Trophoblast cell (in vitro differentiated cells and primary cell): ENCODE results near the gene GTF2A1L.
A peak's percentile ranks its signal among the peaks of the same experiment; 100 is the strongest.

Experiments used
- DNase-seq, 2 donors: peaks; one replicate each; pipeline ENCODE4 v3.0.0-alpha.2; 2016
- H2AFZ ChIP-seq: 2 replicates; pipeline ENCODE4 v1.6.1; 2013; ENCODE audit warnings: low read length, moderate library complexity, mild to moderate bottlenecking; ENCODE audit not compliant: insufficient read depth, poor library complexity
- H2AK5ac ChIP-seq: 2 replicates; pipeline ENCODE4 v1.6.1; 2013; ENCODE audit warnings: mild to moderate bottlenecking, low read length
- H2BK120ac ChIP-seq: 2 replicates; pipeline ENCODE4 v1.6.1; 2013; ENCODE audit warnings: low read length, mild to moderate bottlenecking, moderate library complexity; ENCODE audit not compliant: insufficient read depth, poor library complexity
- H2BK12ac ChIP-seq: 2 replicates; pipeline ENCODE4 v1.6.1; 2013; ENCODE audit warnings: mild to moderate bottlenecking, low read length, moderate library complexity
- H2BK5ac ChIP-seq: 2 replicates; pipeline ENCODE4 v1.6.1; 2013; ENCODE audit warnings: low read length, low read depth, moderate library complexity, mild to moderate bottlenecking; ENCODE audit not compliant: poor library complexity
- H3K14ac ChIP-seq: 2 replicates; pipeline ENCODE4 v1.6.1; 2013; ENCODE audit warnings: mild to moderate bottlenecking, low read length
- H3K18ac ChIP-seq: 2 replicates; pipeline ENCODE4 v1.6.1; 2013; ENCODE audit warnings: mild to moderate bottlenecking, low read length
- H3K23ac ChIP-seq: 2 replicates; pipeline ENCODE4 v1.6.1; 2013; ENCODE audit warnings: low read length
- H3K27ac ChIP-seq: 2 replicates; pipeline ENCODE4 v1.5.1; 2013; ENCODE audit warnings: low read depth, mild to moderate bottlenecking, inconsistent platforms, low read length, moderate library complexity
- H3K27me3 ChIP-seq: 2 replicates; pipeline ENCODE4 v1.6.1; 2013; ENCODE audit warnings: inconsistent platforms, mild to moderate bottlenecking, low read length, moderate library complexity; ENCODE audit not compliant: insufficient read depth
- H3K36me3 ChIP-seq, 2 experiments: 1 replicate in 1 of 2; 2 replicates in 1 of 2; pipeline ENCODE4 v1.6.1; 2013; ENCODE audit warnings: low read length in 2 of 2, mild to moderate bottlenecking in 2 of 2, moderate library complexity in 1 of 2; ENCODE audit not compliant: insufficient read depth in 2 of 2, control insufficient read depth in 1 of 2
- H3K4ac ChIP-seq: 2 replicates; pipeline ENCODE4 v1.6.1; 2013; ENCODE audit warnings: low read depth, mild to moderate bottlenecking, low read length, moderate library complexity
- H3K4me1 ChIP-seq, 2 experiments: 1 replicate in 1 of 2; 2 replicates in 1 of 2; pipeline ENCODE4 v1.6.1; 2013; ENCODE audit warnings: low read length in 2 of 2, mild to moderate bottlenecking in 2 of 2, moderate library complexity in 1 of 2; ENCODE audit not compliant: insufficient read depth in 2 of 2, control insufficient read depth in 1 of 2
- H3K4me2 ChIP-seq: 2 replicates; pipeline ENCODE4 v1.6.1; 2013; ENCODE audit warnings: inconsistent platforms, mild to moderate bottlenecking, low read length, moderate library complexity
- H3K4me3 ChIP-seq: 2 replicates; pipeline ENCODE4 v1.5.1; 2013; ENCODE audit warnings: mild to moderate bottlenecking, low read depth, low read length, inconsistent platforms
- H3K79me1 ChIP-seq: one replicate; pipeline ENCODE4 v1.6.1; 2013; ENCODE audit warnings: low read length
- H3K79me2 ChIP-seq: 2 replicates; pipeline ENCODE4 v1.6.1; 2013; ENCODE audit warnings: low read length, mild to moderate bottlenecking; ENCODE audit not compliant: control insufficient read depth, insufficient read depth, poor library complexity
- H3K9ac ChIP-seq: 2 replicates; pipeline ENCODE4 v1.6.1; 2013; ENCODE audit warnings: mild to moderate bottlenecking, low read length
- H3K9me3 ChIP-seq: 2 replicates; pipeline ENCODE4 v1.6.1; 2013; ENCODE audit warnings: low read depth, mild to moderate bottlenecking, control low read depth, inconsistent platforms, low read length; ENCODE audit not compliant: insufficient read depth
- H4K12ac ChIP-seq: 2 replicates; pipeline ENCODE4 v1.6.1; 2013; ENCODE audit warnings: low read depth, mild to moderate bottlenecking, low read length, moderate library complexity
- H4K8ac ChIP-seq: 2 replicates; pipeline ENCODE4 v1.6.1; 2013; ENCODE audit warnings: low read depth, mild to moderate bottlenecking, low read length, moderate library complexity
- H4K91ac ChIP-seq: one replicate; pipeline ENCODE4 v1.6.1; 2013; ENCODE audit warnings: low read depth, mild to moderate bottlenecking, low read length, moderate library complexity
- WGBS: extraction: QIAGEN DNeasy Blood & Tissue Kit; methylation state at CpG from one replicate; pipeline ENCODE4 v1.1.7; 2013; ENCODE audit warnings: missing lambda C conversion rate; ENCODE audit not compliant: insufficient read length, insufficient coverage; ENCODE audit errors: extremely low coverage; 5-methylcytosine and 5-hydroxymethylcytosine counted together

Gene GTF2A1L

GRCh38 chr2:48633143-48633542 lies 15.5 kb downstream of the GTF2A1L start:
- Histone ChIP-seq H2AFZ (no peak overlapping the region), H3K18ac (no peak overlapping the region), H3K79me2 (no peaks in the 10 kb centered on the region), H3K23ac (no peak overlapping the region), H2AK5ac (no peak overlapping the region), H4K8ac (no peak overlapping the region), H2BK5ac (no peak overlapping the region), H3K9me3 (peaks cover 2% of the 10 kb centered on the region), H3K79me1 (no peaks in the 10 kb centered on the region), H3K9ac (no peak overlapping the region), H3K4me1 (peaks cover 4 to 10% of the 10 kb centered on the region in 2 experiments), H3K4me2 (no peak overlapping the region), H2BK12ac (no peak overlapping the region), H3K27ac (no peak overlapping the region), H3K27me3 (no peaks in the 10 kb centered on the region), H4K12ac (no peak overlapping the region), H3K4ac (no peak overlapping the region), H2BK120ac (no peak overlapping the region), H4K91ac (no peak overlapping the region), H3K36me3 (no peaks in the 10 kb centered on the region), H3K4me3 (no peak overlapping the region), H3K14ac (no peak overlapping the region)
- WGBS: no CpG with 5 or more reads among the region's 5 CpGs
- peak; percentile 84 to 94 for DNase-seq

DNA sequence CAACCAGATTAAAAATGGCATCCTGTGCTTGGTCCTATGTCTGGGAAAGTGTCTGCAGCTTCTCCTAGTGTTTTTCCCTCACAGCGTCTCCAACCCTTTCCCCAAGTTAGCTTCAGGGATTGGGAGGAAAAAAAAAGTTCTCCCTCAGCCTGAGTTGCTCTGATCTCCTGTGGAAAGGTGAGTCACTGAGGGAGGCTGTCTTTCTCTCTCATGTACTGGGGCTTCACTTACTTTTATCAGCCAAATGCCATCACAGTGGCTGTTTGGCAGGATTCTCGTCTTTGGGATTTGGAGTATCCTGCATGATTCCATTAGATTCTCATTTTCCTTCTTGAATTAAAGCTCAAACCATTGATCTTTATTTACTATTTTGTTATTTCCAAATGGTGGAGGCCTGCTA lies 18.1 kb downstream of the GTF2A1L start:
- H3K27ac ChIP-seq: no peak overlapping the region
- H2AK5ac ChIP-seq: no peak overlapping the region
- H3K23ac ChIP-seq: no peak overlapping the region
- no peak overlapping the region for H2BK5ac ChIP-seq
- H3K4me3 ChIP-seq: no peak overlapping the region
- WGBS: no CpG with 5 or more reads among the region's 2 CpGs
- H4K12ac ChIP-seq: no peak overlapping the region
- H2BK12ac ChIP-seq: no peak overlapping the region
- H3K36me3 ChIP-seq: no peaks in the 10 kb centered on the region
- H3K14ac ChIP-seq: no peak overlapping the region
- no peak overlapping the region for H3K4ac ChIP-seq
- DNase-seq: peak in 1 of 2 donors; percentile 52
- no peaks in the 10 kb centered on the region for H3K27me3 ChIP-seq
- H2BK120ac ChIP-seq: no peak overlapping the region
- H4K8ac ChIP-seq: no peak overlapping the region
- H3K9me3 ChIP-seq: peaks cover 2% of the 10 kb centered on the region
- H3K79me1 ChIP-seq: no peaks in the 10 kb centered on the region
- H2AFZ ChIP-seq: no peak overlapping the region
- no peak overlapping the region for H3K9ac ChIP-seq
- H3K79me2 ChIP-seq: no peaks in the 10 kb centered on the region
- no peak overlapping the region for H4K91ac ChIP-seq
- no peak overlapping the region for H3K4me2 ChIP-seq
- peaks cover 4 to 10% of the 10 kb centered on the region in 2 experiments for H3K4me1 ChIP-seq
- no peak overlapping the region for H3K18ac ChIP-seq

- Histone ChIP-seq H3K4me3 (no peak overlapping the region), H3K27me3 (no peaks in the 10 kb centered on the region), H4K8ac (no peak overlapping the region), H2AK5ac (no peak overlapping the region), H4K91ac (no peak overlapping the region), H2AFZ (no peak overlapping the region), H3K27ac (no peak overlapping the region), H3K4ac (no peak overlapping the region), H4K12ac (no peak overlapping the region), H3K14ac (no peak overlapping the region), H3K23ac (no peak overlapping the region), H3K79me2 (no peaks in the 10 kb centered on the region), H3K4me2 (no peak overlapping the region), H2BK5ac (no peak overlapping the region), H3K18ac (no peak overlapping the region), H3K9me3 (peaks cover 2% of the 10 kb centered on the region), H3K79me1 (no peaks in the 10 kb centered on the region), H3K36me3 (no peaks in the 10 kb centered on the region), H3K9ac (no peak overlapping the region), H3K4me1 (peaks cover 4 to 7% of the 10 kb centered on the region in 2 experiments), H2BK120ac (no peak overlapping the region), H2BK12ac (no peak overlapping the region)
- no CpG with 5 or more reads among the region's 1 CpG for WGBS
- DNase-seq: no peak
Measured at GRCh38 chr2:48638261-48638660, 20.6 kb downstream of the GTF2A1L start.

- peak in 1 of 2 donors; percentile 73 for DNase-seq
- H3K18ac ChIP-seq: no peak overlapping the region
- no peaks in the 10 kb centered on the region for H3K36me3 ChIP-seq
- no peaks in the 10 kb centered on the region for H3K4me1 ChIP-seq
- no peak overlapping the region for H3K27ac ChIP-seq
- no peak overlapping the region for H2AFZ ChIP-seq
- no peaks in the 10 kb centered on the region for H3K9me3 ChIP-seq
- H3K79me1 ChIP-seq: no peaks in the 10 kb centered on the region
- H4K91ac ChIP-seq: no peak overlapping the region
- H2BK120ac ChIP-seq: no peak overlapping the region
- no peak overlapping the region for H3K23ac ChIP-seq
- H3K4ac ChIP-seq: no peak overlapping the region
- H3K9ac ChIP-seq: no peak overlapping the region
- no peak overlapping the region for H3K14ac ChIP-seq
- H2BK12ac ChIP-seq: no peak overlapping the region
- no peaks in the 10 kb centered on the region for H3K79me2 ChIP-seq
- peak overlapping the region; percentile 16 for H3K4me2 ChIP-seq
- no peak overlapping the region for H2AK5ac ChIP-seq
- no peak overlapping the region for H4K8ac ChIP-seq
- H3K27me3 ChIP-seq: no peaks in the 10 kb centered on the region
- no peak overlapping the region for H3K4me3 ChIP-seq
- no peak overlapping the region for H2BK5ac ChIP-seq
- WGBS: no CpG with 5 or more reads among the region's 4 CpGs
- no peak overlapping the region for H4K12ac ChIP-seq
Measured at GRCh38 chr2:48651158-48651790, 33.6 kb downstream of the GTF2A1L start.
